ENCODE data around the gene NPHP4.

NPHP4 gene

GRCh38 chr1:5914676-5915365, 77.4 kb downstream of the NPHP4 start:
- Histone ChIP-seq H3K4me1 (ENCODE audit: control insufficient read depth, low read length) (peaks cover 3% of the 10 kb centered on the region; the same call in 1 of the 2 replicates), H3K27ac (ENCODE audit: low read depth, low read length) (no peak overlapping the region), H3K4me2 (ENCODE audit: low read length) (no peak overlapping the region), H3K9me2 (replicated peaks; ENCODE audit: control insufficient read depth, low read length) (no peaks in the 10 kb centered on the region), H3K9me3 (ENCODE audit: control insufficient read depth, insufficient read depth, low read length) (no peaks in the 10 kb centered on the region), H3K79me2 (ENCODE audit: control insufficient read depth, low read length) (no peaks in the 10 kb centered on the region), H3F3A (ENCODE audit: control insufficient read depth, insufficient read depth) (no peaks in the 10 kb centered on the region), H3K27me3 (ENCODE audit: control insufficient read depth, low read length) (no peaks in the 10 kb centered on the region), H3K4me3 (ENCODE audit: low read length) (no peak overlapping the region), H3K36me3 (ENCODE audit: control insufficient read depth, low read length) (no peaks in the 10 kb centered on the region), H4K20me1 (ENCODE audit: control insufficient read depth, insufficient read depth, low read depth, low read length) (no peaks in the 10 kb centered on the region; the same call in 1 of the 2 replicates)
- TF ChIP-seq, protein P1, sequence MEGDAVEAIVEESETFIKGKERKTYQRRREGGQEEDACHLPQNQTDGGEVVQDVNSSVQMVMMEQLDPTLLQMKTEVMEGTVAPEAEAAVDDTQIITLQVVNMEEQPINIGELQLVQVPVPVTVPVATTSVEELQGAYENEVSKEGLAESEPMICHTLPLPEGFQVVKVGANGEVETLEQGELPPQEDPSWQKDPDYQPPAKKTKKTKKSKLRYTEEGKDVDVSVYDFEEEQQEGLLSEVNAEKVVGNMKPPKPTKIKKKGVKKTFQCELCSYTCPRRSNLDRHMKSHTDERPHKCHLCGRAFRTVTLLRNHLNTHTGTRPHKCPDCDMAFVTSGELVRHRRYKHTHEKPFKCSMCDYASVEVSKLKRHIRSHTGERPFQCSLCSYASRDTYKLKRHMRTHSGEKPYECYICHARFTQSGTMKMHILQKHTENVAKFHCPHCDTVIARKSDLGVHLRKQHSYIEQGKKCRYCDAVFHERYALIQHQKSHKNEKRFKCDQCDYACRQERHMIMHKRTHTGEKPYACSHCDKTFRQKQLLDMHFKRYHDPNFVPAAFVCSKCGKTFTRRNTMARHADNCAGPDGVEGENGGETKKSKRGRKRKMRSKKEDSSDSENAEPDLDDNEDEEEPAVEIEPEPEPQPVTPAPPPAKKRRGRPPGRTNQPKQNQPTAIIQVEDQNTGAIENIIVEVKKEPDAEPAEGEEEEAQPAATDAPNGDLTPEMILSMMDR (IDR thresholded peaks at IDR 0.05; ENCODE audit: low read depth, low read length, poor library complexity, severe bottlenecking), result no peak
- no peak for TF ChIP-seq EZH2phosphoT487 (IDR thresholded peaks at IDR 0.05; ENCODE audit: borderline replicate concordance, low read length)

- no peaks in the 10 kb centered on the region for H3K9me2 ChIP-seq (replicated peaks; ENCODE audit: control insufficient read depth, low read length)
- no peaks in the 10 kb centered on the region for H3K27me3 ChIP-seq (ENCODE audit: control insufficient read depth, low read length)
- no peaks in the 10 kb centered on the region for H3K79me2 ChIP-seq (ENCODE audit: control insufficient read depth, low read length)
- no peaks in the 10 kb centered on the region for H3K36me3 ChIP-seq (ENCODE audit: control insufficient read depth, low read length)
- no peak overlapping the region for H3K4me3 ChIP-seq (ENCODE audit: low read length)
- no peaks in the 10 kb centered on the region for H3F3A ChIP-seq (ENCODE audit: control insufficient read depth, insufficient read depth)
- no peaks in the 10 kb centered on the region for H3K9me3 ChIP-seq (ENCODE audit: control insufficient read depth, insufficient read depth, low read length)
- H3K4me2 ChIP-seq (ENCODE audit: low read length), result no peak overlapping the region
- H3K4me1 ChIP-seq (ENCODE audit: control insufficient read depth, low read length), result peaks cover 3% of the 10 kb centered on the region; the same call in 1 of the 2 replicates
- no peaks in the 10 kb centered on the region; the same call in 1 of the 2 replicates for H4K20me1 ChIP-seq (ENCODE audit: control insufficient read depth, insufficient read depth, low read depth, low read length)
- TF ChIP-seq, protein P1 (IDR thresholded peaks at IDR 0.05; ENCODE audit: low read depth, low read length, poor library complexity, severe bottlenecking), result no peak
- TF ChIP-seq EZH2phosphoT487 (IDR thresholded peaks at IDR 0.05; ENCODE audit: borderline replicate concordance, low read length), result no peak
- H3K27ac ChIP-seq (ENCODE audit: low read depth, low read length), result no peak overlapping the region
Measured at GRCh38 chr1:5913876-5914275, 78.3 kb downstream of the NPHP4 start.

- Histone ChIP-seq H3K4me2 (ENCODE audit: low read length) (no peak overlapping the region), H3K9me2 (replicated peaks; ENCODE audit: control insufficient read depth, low read length) (no peaks in the 10 kb centered on the region), H3K4me3 (ENCODE audit: low read length) (no peak overlapping the region), H3F3A (ENCODE audit: control insufficient read depth, insufficient read depth) (no peaks in the 10 kb centered on the region), H3K9me3 (ENCODE audit: control insufficient read depth, insufficient read depth, low read length) (no peaks in the 10 kb centered on the region), H4K20me1 (ENCODE audit: control insufficient read depth, insufficient read depth, low read depth, low read length) (no peaks in the 10 kb centered on the region; the same call in 1 of the 2 replicates), H3K79me2 (ENCODE audit: control insufficient read depth, low read length) (no peaks in the 10 kb centered on the region), H3K36me3 (ENCODE audit: control insufficient read depth, low read length) (no peaks in the 10 kb centered on the region), H3K27me3 (ENCODE audit: control insufficient read depth, low read length) (no peaks in the 10 kb centered on the region), H3K4me1 (ENCODE audit: control insufficient read depth, low read length) (peaks cover 3% of the 10 kb centered on the region; the same call in 1 of the 2 replicates), H3K27ac (ENCODE audit: low read depth, low read length) (no peak overlapping the region)
- no peak for TF ChIP-seq EZH2phosphoT487 (IDR thresholded peaks at IDR 0.05; ENCODE audit: borderline replicate concordance, low read length)
- TF ChIP-seq, protein P1 (IDR thresholded peaks at IDR 0.05; ENCODE audit: low read depth, low read length, poor library complexity, severe bottlenecking), result no peak
Measured at GRCh38 chr1:5913078-5913845, 79.0 kb downstream of the NPHP4 start.
